Fibroblast of skin of abdomen (primary cell): ENCODE results near the gene MAEA.

Source experiments
- DNase-seq: peaks from one replicate; pipeline ENCODE4 v3.0.0-alpha.2; 2013

MAEA gene

GRCh38 chr4:1353186-1354055, 63.7 kb downstream of the MAEA start:
- DNase-seq = no peak

GRCh38 chr4:1354136-1354982, 64.7 kb downstream of the MAEA start:
- DNase-seq = no peak

GRCh38 chr4:1354983-1355275, 65.2 kb downstream of the MAEA start:
- no peak for DNase-seq

- DNase-seq = no peak
Measured at GRCh38 chr4:1355378-1355777, 65.7 kb downstream of the MAEA start.

GRCh38 chr4:1356181-1356998, 66.7 kb downstream of the MAEA start:
- DNase-seq = peak; percentile 43

GRCh38 chr4:1357356-1358248, 67.9 kb downstream of the MAEA start:
- DNase-seq = no peak

- no peak for DNase-seq
Measured at GRCh38 chr4:1358421-1359143, 68.9 kb downstream of the MAEA start.

GRCh38 chr4:1359144-1359501, 69.4 kb downstream of the MAEA start:
- DNase-seq = peak; percentile 68

GRCh38 chr4:1359976-1360375, 70.3 kb downstream of the MAEA start:
- DNase-seq = no peak

GRCh38 chr4:1360423-1361283, 71.0 kb downstream of the MAEA start:
- DNase-seq = peak; percentile 67

- DNase-seq = no peak
Measured at GRCh38 chr4:1361431-1361830, 71.7 kb downstream of the MAEA start.

- DNase-seq = no peak
Measured at GRCh38 chr4:1362046-1362445, 72.4 kb downstream of the MAEA start.

- DNase-seq = no peak
Measured at GRCh38 chr4:1362521-1362920, 72.8 kb downstream of the MAEA start.

- DNase-seq = no peak
Measured at GRCh38 chr4:1363513-1363912, 73.8 kb downstream of the MAEA start.

- no peak for DNase-seq
Measured at GRCh38 chr4:1364217-1364616, 74.5 kb downstream of the MAEA start.

- no peak for DNase-seq
Measured at GRCh38 chr4:1364748-1365147, 75.1 kb downstream of the MAEA start.

GRCh38 chr4:1365271-1366178, 75.8 kb downstream of the MAEA start:
- no peak for DNase-seq

- DNase-seq = no peak
Measured at GRCh38 chr4:1366371-1367229, 76.9 kb downstream of the MAEA start.
